Measurements from ENCODE around the gene ARHGAP9.
"Not testable (repeated sequence)": the region's sequence is repeated elsewhere in the genome, so short reads cannot be mapped to it uniquely, and the experiment has no call there.

The ARHGAP9 gene

DNA sequence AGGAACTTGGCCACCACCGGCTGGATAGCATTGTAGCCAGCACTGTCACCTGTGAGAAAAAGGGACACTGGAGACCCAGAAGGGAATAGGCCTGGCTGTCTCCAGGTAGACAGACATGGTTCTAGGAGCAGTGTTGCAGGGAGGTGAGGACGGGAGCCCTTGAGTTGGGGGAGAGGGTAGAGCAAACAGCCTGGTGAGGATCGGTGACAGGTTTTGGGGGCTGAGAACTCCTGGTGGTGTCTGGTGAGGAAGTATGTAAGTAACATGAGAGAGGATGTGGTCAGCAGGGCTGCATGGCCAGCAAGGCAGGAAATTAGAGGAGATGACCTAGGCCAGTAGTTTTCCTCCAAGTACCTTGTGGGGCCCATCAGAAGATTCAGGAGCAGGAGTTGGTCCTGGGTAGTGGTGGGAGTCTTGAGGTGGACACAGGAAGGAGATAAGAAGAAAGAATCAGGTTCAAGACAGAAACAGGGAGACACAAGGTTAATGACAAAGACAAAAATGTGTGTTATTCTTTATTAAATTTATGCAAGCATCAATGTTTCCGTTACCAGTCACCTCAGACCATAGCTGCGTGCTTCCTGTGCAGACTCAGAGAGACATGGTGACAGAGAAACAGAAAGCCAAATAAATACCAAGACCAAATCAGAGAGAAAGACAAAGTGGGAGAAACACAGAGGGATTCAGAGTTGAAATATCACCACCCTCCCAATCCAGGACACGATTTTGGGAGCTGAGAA lies at the start of gene ARHGAP9:
Gene ARHGAP9 (minus strand): TSS at position 491 of the 740 bp plus-strand sequence. CDS start 460 bp downstream, at position 31.
- no peak for DNase-seq

DNA sequence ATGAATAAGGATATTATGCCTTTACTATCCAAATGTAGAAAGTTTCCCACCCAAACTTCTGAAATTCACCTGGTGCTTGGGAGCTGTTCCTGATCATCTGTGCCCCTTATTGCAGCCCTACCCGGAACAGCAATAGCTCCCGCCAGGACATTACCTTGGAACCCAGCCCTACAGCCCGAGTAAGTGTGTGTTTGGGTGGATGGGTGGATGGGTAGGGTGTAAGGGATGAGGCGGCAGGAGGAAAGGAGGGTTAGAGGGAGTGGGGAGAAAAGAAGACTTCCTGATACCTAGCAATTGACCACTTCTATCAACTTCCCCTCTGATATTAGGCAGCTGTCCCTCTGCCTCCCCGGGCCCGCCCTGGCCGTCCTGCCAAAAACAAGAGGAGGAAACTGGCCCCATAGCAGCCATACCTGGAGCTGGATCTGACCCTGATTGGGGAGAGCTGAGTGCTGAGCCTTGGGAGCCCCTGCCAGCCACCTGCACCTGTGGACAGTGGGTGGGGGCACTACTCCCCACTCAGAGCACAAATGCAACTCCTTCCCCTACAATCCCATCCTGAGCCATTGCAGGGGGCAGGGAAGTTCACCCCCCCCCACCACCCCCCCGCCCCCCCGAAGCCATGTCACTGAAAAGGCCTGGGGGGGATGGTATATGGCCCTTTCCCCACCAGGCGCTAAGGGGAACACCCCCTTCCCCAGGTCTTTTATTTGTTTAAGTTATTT lies 49.3 kb upstream of the ARHGAP9 start:
- no peak for DNase-seq

DNA sequence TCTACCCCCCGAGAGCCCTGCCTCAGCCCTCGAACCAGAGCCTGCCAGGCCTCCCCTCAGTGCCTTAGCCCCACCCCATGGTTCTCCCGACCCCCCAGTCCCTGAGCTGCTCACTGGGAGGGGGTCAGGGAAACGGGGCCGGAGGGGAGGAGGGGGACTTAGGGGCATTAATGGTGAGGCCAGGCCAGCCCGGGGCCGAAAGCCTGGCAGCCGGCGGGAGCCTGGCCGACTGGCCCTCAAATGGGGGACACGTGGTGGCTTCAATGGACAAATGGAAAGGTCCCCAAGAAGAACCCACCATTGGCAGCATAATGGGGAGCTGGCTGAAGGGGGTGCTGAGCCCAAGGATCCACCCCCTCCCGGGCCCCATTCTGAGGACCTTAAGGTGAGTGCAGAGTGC lies 48.5 kb upstream of the ARHGAP9 start:
- DNase-seq: no peak

DNA sequence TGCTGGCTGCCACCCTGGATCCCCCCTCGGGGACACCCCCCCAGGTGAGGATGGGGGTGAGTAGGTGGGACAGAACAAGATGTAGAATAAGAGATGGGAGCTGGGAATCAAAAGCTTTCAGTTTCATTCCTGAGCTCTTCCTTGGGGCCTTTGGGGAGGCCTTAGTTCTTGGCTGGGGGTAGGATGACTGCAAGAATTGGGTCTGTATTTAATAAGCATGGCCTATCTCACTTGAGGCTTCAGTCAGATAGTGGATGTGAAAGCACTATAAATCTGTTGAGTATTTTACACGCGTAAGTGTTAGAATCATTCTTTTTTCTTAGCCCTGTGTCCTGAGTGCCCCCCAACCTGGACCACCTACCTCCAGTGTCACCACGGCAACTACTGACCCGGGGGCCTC lies 47.5 kb upstream of the ARHGAP9 start:
- DNase-seq: no peak

DNA sequence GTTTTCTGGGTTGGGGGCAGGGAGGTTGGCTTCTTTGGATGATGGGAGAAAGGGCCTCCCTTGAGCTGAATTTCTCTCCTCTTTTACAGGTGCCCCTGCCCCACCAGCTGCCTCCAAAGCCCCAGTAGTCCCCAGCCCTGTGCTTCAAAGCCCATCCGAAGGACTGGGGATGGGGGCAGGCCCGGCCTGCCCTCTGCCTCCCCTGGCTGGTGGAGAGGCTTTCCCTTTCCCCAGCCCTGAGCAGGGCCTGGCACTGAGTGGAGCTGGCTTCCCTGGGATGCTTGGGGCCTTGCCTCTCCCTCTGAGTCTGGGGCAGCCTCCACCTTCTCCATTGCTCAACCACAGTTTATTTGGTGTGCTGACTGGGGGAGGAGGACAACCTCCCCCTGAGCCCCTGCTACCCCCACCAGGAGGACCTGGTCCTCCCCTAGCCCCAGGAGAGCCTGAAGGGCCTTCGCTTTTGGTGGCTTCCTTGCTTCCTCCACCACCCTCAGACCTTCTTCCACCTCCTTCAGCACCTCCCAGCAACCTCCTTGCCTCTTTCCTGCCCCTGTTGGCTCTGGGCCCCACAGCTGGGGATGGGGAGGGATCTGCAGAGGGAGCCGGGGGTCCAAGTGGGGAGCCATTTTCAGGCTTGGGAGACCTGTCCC lies 46.9 kb upstream of the ARHGAP9 start:
- DNase-seq: no peak

DNA sequence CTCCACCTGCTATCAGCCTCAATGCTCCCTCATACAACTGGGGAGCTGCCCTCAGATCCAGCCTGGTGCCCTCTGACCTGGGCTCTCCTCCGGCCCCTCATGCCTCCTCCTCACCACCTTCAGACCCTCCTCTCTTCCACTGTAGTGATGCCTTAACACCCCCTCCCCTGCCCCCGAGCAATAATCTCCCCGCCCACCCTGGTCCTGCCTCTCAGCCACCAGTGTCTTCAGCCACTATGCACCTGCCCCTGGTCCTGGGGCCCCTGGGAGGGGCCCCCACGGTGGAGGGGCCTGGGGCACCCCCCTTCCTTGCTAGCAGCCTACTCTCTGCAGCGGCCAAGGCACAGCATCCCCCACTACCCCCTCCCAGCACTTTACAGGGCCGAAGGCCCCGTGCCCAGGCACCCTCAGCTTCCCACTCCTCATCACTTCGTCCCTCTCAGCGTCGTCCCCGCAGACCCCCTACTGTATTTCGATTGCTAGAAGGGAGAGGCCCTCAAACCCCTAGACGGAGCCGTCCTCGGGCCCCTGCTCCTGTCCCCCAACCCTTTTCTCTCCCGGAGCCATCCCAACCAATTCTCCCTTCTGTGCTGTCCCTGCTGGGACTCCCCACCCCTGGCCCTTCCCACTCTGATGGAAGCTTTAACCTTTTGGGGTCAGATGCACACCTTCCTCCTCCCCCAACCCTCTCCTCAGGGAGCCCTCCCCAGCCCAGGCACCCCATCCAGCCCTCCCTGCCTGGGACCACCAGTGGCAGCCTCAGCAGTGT lies 46.1 kb upstream of the ARHGAP9 start:
- DNase-seq: no peak

DNA sequence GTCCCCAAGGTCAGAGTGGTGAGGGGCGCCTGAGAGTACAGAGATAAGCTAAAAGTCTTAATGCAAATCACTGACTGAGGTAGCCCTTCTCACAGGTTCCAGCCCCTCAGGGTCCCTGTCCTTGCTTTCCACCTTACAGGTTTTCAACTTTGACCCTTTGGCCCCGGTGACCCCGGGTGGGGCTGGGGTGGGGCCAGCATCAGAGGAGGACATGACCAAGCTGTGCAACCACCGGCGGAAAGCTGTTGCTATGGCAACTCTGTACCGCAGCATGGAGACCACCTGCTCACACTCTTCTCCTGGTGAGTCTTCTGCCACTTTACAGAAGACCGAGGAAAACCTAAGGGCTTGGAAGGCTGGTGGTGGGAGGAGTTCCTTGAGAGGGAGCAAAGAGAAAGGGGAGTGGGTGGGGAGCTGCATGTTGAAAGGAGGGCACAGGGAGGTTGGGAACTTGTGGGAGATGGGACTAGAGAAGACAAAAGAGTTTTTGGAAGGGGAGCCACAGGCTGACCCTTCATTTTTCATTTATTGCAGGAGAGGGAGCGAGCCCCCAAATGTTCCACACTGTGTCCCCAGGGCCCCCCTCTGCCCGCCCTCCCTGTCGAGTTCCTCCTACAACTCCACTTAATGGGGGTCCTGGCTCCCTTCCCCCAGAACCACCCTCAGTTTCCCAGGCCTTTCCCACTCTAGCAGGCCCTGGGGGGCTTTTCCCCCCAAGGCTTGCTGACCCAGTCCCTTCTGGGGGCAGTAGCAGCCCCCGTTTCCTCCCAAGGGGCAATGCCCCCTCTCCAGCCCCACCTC lies 45.3 kb upstream of the ARHGAP9 start:
- peak; percentile 31 for DNase-seq

DNA sequence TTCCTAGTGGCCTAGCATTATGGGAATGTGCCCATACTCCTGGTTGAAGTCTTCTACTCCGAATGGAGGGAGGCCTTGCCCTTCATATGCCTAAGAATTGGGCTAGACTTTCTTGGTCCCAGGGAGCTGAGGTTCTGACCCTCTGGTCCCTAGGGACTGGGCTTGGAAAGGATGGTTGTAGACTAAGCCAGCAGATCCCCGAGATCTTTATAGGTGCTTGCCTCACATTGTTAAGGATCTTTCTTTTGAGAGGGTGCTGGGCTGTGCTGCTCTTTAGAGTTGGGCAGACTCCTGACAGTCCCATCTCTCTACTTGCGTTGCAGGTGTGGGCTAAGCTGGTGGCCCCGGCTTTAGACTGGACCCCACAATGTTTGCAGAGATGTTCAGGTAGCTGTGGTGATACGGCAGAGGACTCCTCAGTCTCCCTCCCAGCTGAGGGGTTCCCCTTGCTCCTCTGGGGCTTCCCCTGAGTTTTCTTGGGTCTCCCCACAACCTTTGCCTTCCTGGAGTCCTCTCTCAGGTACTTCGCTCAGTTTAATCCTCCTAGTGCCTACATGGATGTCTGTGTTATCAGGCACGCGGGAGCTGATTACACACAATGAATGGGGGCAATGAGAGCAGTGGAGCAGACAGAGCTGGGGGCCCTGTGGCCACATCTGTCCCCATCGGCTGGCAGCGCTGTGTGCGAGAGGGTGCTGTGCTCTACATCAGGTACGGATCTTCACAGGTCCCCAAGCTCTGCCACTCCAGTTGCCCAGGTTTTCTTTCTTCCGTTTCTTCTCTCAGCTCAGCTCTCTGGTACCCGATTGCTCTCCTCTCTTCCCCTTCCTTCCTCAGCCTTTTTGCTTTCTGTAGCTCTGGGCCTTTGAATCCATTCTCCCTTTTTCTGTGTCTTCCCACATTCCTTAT lies 44.3 kb upstream of the ARHGAP9 start:
- peak; percentile 18 for DNase-seq

DNA sequence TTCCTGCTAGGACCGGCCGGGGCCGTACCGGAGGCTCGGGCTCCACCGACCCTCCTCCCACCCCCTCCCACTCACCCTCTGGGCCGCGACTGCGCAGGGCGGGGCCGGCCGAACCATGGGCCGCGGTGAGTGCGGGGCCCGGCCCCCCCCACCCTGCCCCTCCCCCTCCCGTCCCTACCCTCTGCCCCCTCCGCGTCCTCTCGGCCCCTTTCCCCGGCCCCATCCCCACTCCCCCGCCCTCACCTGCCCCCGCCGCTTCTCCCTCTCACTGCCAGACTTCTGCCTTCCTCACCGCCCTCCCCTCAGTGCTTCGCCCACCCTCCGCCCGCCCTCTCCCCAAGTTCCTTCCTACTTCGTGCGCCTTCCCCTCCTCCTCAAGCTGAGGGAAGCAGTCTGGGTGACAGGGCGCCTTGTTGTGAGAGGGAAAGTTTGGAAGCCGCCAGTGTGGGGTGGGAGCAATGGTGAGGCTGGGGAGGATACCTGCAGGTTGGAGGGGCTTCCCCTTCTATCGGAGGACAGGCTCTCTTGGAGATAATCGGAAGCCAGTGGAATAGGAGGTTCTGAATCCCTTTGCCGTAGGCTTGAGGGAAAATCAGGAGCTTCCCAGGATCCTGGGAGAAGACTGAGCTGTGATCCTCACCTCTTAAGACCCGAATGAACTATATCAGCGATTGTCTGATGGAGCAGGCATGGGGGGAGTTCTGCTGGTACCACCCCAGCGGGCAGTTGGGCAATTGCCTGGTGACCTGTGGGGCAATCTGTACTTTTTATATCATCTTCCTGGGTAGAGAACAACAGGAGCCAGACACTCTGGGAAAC lies 43.4 kb upstream of the ARHGAP9 start:
- DNase-seq: peak; percentile 60

DNA sequence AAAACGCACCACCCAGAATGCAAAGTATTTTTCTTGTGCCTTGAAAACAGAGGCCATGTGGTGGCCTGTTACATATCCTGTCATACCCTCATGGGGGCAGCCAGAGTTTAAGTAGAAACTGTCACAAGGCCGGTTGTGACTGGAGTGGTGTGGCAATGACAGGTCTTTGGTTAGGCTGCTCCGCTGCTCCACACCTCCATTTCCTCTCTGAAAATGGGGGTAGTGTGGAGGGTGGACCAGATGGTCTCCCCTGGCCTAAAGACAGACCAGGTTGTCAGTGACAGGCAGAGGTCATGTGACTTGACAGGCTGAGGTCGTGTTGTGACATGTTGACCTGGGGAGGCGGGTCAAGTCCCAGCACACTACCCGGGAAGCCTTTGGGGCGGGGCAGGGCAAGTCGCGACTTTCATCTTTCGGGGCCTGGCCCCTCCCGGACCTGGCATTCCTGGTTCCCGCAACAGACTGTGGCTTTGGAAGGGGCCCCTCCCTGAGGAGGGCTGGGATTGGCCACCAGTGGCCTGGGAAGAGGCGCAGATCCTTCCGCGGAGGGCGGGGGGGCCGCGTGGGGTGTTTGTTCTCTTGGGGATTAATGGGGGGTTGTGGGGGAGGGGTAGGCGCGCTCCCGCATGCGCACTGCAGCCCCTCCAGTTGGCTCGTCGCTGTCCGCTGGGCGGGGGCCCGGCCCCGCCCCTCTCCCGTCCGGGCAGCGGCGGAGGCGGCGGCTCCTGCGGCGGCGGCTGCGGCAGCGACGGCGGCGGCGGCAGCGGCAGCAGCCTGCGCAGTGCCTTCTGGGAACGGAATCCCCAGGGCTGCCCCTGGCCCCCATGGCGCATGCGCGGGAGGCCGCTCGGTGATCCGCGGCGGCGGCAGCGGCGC lies 42.6 kb upstream of the ARHGAP9 start, which contains the start of gene MBD6:
Gene MBD6 (plus strand): TSS at position 814 of the 876 bp plus-strand sequence. CDS start 1,480 bp downstream, outside the sequence.
- peak; percentile 89 for DNase-seq

DNA sequence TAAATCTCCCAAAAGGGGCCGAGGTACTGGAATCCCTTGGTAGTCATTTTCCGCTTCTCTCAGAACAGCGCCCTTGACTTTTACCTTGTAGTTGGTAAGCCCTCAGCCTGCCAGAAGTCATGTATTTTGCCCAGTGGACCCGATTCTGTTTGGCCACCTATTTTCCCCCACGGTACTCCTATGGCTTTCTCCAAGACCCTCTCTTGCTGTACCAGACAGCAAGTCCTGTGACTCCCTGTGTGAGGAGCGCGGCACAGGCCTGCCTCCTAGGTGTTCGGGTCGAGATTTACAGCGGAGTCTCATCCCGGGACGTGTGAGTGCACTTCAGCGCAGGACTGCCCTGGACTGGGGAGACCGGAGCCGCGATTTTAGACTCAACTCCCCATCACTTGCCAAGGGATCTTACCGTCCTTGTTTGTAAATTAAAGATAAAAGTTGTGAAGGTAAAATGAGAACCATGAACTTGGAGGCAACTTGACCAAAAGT lies 41.9 kb upstream of the ARHGAP9 start:
- DNase-seq: no peak

DNA sequence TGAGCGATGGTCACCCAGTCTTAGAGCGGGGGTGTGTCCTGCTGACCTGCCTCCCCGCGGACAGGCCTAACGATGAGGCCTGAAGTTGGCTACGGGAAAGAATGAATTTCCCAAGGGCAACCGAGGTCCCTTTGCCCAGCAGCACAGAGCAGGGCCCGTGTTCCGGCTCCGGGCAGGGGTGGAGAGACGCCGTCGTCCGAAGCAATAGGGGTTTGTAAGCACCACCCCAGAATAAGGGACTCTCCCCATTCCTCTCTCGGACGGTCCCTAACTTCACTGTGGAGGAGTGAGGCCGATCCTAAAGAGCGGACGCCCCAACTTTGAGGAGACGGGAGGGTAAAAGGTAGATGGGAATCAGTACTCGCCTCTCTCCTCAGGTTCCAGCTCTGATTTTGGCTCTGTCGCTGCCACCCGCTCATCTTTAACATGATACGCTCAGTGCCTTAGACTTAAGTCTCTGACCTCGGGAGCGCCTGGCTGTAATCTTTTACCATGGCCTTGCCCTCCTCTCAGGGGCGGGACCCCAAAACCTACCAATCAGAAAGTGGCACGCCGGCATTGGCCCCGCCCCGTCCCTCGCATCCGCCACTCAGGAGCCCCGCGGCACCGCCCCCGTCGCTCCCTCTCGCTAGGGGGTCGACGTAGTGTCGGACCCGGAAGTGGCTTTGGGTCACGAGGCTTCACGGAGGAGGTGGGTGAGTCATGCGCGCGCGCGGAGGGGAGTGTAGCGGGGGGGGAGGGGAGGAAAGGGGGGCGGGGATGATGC lies 40.6 kb upstream of the ARHGAP9 start, which contains the start of gene DDIT3:
Gene DDIT3 (minus strand): TSS at position 462 of the 766 bp plus-strand sequence. CDS start 3,108 bp downstream, outside the sequence.
- peak; percentile 97 for DNase-seq

DNA sequence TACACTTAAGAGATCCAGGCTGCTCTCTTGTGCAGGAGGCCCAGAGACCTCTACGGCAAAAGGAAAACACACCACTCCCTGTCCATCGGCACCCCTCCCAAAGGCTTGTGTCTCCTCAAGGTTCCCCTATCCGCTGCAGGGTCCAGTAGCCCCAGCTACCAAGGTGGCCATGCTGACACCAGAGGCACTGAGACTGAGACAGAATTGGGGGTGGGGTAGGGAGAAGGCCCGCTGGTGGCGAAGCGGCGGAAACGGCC lies 40.1 kb upstream of the ARHGAP9 start:
- no peak for DNase-seq

DNA sequence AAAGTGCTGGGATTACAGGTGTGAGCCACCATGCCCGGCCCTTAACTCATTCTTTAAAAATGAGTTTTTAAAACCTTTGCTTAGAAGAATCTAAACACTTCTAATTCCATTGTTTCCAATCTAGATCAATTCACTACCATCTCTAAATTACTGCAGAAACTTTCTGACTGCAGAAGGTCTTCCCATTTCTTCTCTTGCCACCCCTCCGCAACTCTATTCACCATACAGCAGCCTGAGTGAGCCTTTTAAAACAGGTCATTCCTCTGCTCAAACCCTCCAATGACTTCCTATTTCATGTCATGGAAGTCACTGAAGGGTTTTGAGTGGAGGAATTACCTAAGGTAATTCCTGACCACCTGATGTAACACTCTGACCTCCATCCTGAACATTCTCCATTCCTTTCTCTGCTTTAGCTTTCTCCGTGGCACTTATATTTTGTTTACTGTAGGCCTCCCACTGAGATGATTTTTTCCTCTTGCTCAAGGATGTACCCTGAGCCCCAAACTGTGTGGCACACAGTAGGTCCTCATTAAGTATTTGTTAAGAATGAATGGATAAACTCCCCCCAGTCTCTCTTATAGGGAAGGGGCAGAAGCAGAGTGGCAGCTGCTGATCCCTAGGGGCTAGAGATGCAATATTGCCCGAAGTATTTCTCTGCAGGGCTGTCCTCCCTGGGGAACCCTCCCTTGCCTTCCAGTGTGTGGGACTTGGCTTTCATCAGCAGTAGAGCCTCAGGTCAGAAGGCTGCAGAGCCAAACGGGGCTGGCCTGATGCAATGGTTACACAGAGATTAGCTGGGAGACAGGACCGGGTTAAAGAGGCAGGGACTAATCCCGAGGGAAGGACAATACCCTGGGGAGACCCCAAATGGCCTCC lies 39.5 kb upstream of the ARHGAP9 start:
- DNase-seq: no peak

DNA sequence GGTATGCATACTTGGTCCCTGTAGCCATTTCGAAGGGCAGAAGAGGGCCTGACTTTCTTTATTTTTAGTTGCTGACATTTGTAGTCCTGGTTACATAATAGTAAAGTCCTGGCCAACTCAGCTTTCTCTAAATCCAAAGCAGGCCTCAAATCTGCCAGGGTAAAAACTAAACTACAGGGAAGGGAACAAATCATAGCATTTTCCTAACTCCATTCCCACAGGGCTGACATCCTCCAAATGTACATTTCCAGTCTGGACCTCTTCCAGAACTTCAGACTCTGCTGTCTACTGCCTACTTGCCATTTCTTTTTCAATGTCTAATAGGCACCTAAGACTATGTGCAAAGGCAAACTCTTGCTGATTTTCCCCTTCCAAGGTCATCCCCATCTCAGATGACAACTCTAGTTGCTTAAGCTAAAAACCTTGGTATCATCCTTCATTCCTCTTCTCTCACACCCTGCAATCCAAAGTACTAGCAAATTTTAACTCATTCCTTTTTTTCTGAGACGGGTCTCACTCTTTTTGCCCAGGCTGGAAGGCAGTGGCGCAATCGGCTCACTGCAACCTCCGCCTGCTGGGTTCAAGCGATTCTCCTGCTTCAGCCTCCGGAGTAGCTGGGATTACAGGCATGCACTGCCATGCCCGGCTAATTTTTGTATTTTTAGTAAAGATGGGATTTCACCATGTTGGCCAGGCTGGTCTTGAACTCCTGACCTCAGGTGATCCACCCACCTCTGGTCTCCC lies 38.7 kb upstream of the ARHGAP9 start:
- no peak for DNase-seq

DNA sequence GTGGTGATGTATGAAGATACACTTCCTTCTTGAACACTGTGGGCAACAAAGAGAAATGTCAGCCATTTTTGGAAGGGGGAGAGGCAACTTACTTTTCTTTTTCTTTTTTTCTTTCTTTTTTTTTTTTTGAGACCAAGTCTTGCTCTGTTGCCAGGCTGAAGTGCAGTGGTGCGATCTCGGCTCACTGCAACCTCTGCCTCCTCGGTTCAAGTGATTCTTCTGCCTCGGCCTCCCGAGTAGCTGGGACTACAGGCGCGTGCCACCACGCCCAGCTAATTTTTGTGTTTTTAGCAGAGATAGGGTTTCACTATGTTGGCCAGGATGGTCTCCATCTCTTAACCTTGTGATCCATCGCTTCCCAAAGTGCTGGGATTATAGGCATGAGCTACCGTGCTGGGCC lies 38.1 kb upstream of the ARHGAP9 start:
- not testable (repeated sequence) for DNase-seq
